HG02798 (cell line): ENCODE data around the gene CLIP2.
"Not testable (repeated sequence)": the region's sequence is repeated elsewhere in the genome, so short reads cannot be mapped to it uniquely, and the experiment has no call there.

Experiments used
- ATAC-seq: cut with Tn5 transposase; IDR thresholded peaks from one replicate; pipeline ENCODE4 v1.9.1; 2021; ENCODE audit warnings: mild to moderate bottlenecking; ENCODE audit not compliant: unreplicated experiment, poor library complexity

The CLIP2 gene

DNA sequence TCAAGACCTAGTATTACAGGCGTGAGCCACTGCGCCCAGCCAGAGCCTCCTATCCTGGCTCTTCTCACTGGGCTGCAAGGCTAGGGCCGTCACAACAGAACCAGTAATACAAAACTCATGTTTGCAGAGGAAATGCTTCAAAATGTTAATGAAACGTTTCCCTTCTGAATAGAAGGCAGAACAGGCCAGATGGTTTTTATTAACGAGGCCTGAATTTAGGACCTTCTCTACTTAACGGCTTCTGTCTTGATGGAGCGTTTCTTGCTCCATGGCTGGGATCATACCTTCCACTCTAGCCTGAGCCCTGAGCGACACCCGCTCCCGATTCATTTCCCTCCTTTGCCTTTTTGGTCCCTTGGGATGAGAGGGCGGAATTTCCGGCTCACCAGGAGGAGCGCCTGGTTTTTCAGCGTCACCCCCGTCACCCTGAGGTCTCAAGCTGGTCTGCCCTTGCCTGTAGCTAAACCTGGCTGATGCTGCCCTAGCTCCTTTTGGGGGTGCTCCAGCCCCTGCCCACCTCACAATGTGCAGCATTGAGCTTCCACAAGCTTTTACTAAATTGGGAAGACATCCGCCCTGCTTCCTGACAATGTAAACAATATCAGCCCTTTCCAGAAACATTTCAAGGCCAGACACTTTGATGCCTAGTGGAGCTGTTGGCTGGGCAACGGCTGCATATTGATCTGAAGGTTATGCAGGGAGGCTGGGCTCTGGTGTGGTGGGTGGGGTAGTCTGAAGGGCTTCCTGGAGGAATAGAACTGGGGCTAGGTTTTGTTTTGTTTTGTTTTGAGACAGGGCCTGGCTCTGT lies 5.2 kb downstream of the CLIP2 start:
- no peak for ATAC-seq

DNA sequence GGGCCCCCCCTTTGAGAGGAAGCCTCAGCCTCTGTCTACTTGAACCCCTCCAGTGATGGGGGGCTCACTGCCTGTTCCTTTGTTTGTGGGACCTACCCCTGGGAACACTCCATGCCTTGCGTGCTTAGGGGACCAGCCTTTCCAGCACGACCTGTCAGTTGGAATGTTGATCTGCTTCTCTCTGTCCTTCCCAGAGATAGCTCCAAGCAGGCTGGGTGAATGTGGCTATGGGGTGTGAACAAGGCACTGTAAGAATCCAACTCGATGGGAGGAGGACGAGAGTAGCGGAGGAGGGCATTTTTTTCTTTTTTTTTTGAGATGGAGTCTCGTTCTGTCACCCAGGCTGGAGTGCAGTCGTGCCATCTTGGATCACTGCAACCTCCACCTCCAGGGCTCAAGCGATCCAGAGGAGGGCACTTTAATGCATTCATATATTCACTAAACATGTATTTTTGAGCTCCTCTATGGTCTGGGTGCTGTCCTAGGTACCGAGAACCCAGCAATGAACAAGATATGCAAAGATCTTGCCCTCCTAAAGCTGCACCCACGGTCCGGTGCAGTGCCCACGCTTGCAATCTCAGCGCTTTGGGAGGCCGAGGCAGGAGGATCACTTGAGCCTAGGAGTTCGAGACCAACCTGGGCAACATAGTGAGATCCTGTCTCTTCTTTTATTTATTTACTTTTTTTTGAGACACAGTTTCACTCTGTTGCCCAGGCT lies 8.5 kb downstream of the CLIP2 start:
- ATAC-seq: no peak

DNA sequence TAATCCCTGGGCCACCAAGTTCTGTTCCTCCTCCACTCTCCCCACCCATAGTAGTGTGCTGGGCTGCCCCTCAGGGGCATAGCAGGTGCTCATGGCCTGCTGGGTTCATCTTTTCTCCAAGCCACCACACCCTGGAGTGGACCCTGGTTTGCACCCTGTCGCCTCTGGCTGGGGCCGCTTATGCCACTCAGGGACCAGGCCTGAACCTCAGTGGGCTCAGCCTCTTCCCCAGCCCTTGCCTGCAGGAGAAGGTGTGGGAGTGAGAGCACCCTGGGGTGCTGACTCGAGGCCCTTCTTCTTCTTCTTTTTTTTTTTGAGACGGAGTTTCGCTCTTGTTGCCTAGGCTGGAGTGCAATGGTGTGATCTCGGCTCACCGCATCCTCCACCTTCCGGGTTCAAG lies 10.2 kb downstream of the CLIP2 start:
- no peak for ATAC-seq

DNA sequence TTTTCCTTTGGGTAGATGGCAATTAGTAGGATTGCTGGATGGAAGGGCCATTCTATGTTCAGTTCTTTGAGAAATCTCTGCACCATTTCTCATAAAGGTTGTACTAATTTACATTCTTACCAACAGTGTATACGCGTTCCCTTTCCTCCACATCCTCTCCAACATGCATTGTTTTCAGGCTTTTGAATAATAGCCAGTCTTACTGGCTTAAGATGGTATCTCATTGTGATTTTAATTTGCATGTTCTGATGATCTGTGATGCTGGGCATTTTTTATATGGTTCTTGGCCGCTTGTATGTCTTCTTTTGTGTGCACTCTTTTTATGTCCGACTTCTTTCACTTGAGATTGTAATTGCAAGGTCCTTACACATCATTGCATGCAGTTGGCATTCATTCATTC lies 11.7 kb downstream of the CLIP2 start:
- no peak for ATAC-seq

DNA sequence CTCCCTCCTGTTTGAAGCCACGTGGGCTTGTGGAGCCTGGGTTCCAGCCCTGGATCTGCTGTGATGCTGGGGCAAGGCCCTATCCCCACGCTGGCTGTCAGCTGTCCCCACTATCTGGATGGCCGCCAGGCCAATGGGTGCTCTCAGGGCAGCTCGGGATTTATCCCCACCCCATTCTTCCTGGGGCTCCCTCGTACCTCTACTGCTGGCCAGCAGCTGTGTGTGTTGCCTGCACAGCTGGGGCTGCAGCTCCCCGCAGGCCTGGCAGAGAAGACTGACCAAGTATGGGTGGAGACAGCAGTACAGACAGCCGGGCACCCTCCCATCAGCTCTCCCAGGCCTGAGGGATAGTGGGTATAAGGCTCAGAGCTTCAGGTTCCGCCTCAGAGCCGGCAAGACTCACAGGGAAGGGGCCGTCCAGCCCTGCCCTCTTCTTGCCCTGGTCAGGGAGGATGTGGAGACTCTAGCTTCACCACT lies 13.6 kb downstream of the CLIP2 start:
- no peak for ATAC-seq

DNA sequence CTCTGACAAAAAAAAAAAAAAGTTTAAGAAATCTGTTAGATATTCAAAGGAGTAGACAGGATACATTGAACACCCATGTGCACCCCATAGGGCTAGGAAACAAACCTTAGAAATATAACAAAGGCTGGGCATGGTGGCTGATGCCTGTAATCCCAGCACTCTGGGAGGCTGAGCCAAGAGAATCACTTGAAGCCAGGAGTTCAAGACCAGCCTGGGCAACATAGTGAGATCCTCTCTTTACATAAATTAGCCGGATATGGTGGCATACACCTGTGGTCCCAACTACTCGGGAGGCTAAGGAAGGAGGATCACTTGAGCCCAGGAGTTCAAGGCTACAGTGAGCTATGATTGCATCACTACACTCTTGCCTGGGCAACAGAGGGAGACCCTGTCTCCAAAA lies 15.3 kb downstream of the CLIP2 start:
- no peak for ATAC-seq

DNA sequence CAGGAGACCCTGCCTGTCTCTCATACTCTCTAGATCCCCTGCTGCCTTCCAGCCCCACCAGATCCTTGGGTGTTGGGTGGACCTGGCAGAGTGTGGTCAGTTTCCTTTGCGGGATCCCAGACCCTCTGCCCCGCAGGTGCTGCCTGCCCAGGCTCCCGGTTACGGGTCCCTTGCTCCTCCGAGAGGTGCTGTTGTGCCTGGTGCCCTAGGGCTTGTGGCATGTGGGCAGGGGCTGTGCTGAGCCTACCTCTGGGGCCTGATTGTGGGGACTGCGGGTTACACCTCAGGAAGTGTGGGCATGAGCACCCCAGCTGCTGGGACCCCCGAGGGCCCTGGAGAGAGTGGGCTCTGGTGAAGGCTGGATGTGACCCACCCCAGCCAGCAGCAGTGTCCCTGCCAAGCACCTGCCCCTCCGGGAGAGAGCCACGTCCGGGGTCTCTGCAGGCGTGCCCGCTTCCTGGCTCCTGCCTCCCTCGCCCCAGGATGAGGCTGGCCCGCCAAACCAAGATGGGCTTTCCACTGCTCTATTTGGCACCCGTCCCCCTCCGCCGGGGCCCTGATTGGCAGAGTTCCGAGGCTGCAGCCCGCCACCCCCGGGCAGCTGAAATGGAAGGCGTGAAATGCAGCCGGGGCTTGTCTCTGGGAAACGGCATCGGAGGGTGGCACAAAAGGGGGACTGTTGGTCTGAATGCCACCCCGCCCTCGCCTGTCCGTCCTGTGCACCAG lies 17.0 kb downstream of the CLIP2 start:
- ATAC-seq: no peak

DNA sequence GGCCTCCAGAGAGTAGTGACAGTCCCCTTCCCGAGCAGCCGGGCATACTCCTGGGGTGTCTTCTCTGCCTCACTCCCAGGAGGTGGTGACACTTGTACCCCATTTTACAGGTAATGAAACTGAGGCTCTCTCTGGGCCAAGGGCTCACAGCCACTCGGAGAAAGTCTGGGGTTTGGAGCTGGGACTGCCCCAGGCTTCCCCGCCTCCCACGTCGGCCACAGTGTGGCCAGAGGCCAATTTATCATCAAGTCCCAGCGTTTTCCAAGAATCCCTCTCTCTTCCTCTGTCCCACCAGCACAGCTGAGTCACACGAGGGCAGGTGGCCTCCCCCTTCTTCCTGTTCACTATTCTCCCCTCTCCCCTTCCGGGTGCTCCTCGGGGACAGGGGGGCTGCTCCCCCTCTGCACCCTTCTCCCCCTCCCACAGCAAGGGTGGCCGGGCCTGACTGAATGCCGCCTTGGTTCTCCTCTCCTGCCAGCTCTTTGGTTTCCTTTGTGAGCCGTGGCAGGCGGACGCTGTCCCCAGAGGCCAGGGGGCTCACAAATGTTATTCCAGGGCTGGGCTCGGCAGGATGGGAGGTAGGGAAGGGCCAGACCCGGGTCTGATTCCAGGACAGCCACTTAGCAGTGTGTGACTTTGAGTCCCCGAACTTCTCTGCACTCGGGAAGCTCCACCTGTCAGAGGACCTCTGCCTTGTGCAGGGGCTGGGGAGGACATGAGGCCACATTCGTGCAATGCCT lies 17.7 kb downstream of the CLIP2 start:
- ATAC-seq: no peak

DNA sequence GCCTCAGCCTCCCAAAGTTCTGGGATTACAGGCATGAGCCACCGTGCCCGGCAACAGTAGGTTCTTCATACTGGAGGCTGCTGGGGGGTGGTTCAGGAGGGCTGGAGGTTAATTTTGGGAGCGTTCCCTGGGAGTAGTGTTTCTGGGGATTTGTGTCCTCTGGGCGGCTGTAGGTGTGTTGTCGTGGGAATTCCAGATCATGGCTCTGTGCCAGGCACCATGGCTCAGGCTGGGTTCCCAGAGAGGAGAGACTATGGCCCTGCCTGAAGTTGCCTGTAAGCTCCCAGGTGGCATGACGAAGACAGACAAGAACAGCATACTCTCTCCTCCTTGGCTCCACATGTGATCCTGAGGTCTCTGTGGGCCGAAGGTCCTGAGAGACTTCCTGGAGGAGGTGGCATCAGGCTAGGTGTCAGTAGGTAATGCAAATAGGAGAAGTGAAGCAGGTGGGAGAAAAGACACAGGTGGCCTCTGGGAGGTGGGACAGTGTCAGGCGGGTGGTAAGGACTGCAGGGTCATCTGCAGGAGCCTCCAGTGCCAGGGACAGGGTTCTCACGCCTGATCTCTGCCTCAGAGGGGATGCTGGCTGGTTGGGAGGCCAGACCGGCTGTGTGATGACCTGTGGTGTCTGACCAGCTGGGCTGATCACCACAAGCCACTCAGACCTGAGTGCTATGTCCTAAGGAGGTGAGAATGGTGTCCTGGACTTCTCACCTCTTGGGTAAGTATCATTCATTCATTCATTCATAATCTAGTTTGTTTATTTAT lies 18.7 kb downstream of the CLIP2 start:
- ATAC-seq: no peak

DNA sequence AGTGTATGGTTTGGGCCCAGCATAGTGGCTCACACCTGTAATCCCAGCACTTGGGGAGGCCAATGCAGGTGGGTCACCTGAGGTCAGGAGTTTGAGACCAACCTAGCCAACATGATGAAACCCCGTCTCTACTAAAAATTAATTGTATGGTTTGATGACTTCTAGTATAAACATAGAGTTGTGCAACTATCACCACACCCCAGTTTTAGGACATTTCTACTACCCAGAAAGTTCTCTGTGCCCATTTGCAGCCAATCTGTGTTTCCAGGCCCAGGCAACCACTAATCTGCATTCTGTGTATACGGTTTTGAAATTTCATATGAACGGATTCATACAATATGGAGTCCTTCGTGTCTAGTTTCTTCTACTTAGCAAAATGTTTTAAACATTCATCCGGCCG lies 20.0 kb downstream of the CLIP2 start:
- ATAC-seq: no peak

DNA sequence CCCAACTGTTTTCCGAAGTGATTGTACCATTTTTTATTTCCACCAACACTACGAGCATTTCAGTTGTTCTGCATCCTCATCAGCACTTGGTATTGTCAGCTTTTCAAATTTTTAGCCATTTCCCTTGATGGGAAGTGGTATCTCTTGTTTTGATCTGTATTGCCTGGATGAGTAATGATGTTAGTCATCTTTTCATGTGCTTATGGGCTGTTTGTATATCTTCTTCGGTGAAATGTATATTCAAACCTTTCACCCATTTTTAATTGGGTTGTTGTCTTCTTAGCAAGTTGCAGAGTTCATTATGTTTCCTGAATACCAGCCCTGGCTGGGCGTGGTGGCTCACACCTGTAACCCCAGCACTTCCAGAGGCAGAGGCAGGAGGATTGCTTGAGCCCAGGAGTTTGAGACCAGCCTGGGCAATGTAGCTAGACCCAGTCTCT lies 22.1 kb downstream of the CLIP2 start:
- ATAC-seq: no peak

DNA sequence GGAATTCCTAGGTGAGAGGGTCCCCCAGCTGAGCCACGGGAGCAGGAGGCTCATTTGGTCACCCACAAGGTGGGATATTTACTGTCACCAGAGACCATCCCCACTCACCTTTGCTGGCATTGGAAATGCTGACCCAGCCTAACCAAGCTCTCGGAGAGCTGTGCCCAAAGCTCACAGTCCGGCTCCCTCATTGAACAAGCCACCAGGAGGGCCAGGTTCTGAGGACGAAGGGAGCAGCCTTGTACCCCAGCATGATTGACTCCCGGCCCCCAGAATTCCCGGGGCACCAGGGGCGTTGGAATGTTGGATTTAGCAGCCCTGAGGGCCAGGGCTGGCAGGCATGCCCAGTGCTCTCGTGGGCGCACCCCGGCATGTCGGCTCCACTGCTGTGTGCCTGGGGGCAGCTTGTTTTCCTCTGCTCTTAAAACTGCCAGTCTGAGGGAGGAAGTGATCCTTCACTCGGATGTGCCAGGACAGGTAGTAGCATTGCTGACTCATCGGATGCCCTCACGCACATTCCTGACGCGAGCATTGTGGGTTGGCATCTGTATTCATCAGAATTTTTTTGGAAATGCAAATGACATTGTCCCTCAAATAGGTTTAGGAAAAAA lies 23.3 kb downstream of the CLIP2 start:
- ATAC-seq: no peak

DNA sequence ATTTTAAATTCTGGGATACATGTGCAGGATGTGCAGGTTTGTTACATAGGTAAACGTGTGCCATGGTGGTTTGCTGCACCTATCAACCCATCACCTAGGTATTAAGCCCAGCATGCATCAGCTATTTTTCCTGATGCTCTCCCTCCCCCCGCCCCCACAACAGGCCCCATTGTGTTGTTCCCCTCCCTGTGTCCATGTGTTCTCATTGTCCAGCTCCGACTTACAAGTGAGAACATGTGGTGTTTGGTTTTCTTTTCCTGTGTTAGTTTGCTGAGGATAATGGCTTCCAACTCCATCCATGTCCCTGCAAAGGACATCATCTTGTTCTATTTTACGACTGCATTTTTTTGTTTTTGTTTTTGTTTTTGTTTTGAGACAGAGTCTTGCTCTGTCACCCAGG lies 26.7 kb downstream of the CLIP2 start:
- ATAC-seq: not testable (repeated sequence)

DNA sequence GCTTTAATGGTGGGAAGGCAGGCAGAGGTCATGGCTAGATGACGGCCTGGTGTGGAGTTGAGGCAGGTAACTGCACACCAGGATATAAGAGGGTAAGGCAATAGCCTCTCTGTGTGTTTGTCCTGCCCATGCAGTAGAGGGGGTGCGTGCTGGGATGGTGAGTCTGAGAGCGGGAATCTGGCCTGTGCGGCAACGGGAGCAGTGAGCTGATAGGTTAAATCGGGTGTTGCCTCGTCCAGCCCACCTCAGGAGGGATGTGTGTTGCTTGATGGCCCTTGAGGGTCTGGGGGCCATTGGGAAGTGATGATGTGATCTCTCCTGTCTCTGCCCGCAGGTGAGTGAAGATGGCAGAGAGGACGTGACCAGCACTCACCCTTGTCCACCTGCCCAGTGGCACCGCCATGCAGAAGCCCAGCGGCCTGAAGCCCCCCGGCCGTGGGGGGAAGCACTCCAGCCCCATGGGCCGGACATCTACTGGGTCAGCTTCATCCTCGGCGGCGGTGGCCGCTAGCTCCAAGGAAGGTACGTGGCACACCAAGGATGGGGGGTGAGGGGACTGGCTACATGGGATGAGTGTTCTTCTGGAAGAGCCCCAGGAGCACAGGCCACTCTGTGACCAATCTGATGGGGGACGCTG lies 28.1 kb downstream of the CLIP2 start:
- no peak for ATAC-seq

DNA sequence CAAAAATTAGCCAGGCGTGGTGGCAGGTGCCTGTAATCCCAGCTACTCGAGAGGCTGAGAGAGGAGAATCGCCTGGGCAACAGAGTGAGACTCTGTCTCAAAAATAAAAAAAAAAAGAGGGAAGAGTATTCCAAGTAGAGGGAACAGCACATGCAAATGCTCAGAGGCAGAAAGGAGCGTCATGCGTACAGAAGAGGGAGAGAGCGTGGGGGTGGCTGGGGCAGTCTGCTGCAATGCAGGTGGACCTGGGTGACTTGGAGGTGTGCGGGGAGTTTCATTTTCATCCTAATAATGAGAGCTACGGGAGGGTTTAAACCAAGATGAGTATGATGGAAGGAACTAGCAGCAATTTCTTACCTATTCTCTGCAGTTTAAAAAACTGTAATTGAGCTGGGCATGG lies 28.8 kb downstream of the CLIP2 start:
- no peak for ATAC-seq

DNA sequence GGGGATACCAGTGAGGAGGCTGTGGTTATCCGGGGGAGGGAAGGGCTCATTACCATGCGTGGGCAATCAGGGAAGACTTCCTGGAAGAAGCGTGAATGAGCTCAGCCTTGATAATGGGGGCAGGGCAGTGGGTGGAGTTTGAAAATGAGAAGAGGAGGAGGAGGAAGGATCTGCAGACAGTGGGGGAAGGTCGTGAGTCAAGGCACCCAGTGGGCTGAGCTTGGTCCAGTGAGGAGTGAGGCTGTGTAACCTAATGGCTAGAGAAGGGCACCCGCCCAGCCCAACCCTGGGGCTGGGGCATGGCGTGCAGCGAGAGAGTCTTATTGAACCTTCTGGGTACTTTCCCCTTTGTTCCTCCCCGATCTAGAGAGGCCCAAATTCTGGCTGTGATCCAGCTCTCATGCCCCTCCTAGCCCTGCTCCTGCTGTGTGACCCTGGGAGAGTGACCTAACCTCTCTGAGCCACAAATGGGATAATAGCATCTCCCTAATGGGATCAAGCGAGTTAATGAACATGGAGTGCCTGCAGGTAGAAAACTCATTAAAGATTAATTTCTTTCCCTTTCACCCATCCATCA lies 31.5 kb downstream of the CLIP2 start:
- ATAC-seq: no peak

DNA sequence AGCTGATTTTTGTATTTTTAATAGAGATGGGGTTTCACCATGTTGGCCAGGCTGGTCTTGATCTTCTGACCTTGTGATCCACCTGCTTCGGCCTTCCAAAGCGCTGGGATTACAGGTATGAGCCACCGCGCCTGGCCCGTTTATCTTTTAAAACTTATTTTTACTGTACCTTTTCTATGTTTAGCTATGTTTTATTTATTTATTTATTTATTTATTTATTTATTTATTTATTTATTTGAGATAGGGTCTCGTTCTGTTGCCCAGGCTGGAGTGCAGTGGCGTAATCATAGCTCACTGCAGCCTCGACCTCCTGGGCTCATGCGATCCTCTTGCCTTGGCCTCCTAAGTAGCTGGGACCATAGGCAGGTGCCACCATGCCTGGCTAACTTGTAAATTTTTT lies 33.7 kb downstream of the CLIP2 start:
- not testable (repeated sequence) for ATAC-seq

DNA sequence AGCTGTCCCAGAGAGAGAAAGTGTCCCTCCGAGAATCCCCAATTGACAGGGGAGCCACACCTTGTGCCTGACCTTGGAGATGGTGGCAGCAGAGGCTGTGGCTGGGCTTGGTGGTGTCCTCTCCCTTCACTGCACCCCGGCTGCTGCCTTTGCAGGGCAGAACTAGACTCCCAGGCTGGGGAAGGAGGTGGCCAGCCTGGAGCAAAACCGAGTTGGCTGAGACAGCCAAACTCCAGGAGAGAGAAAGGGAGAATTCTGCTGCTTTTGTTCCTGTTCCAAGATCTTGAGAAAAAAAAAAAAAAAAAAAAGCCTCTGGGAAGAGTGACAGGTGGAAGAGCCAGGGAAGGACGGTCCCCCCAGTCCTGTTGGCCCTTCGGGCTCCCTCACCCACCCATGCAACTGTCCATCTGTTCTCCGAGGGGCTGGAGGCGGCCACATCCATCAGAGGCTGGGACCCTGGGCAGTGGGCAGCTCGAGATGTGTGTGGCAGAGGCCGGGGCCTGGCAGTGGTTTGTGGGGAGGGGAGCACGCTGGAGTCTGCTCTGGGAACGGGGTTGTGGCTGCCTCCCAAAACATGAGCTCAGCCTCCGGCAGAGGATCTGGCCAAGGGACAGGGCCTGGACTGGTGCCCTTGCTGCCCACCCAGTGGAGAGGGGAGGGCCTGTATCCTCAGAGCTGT lies 35.5 kb downstream of the CLIP2 start:
- no peak for ATAC-seq
